Measurements from ENCODE around the gene PPP1R16B.
"Not testable (repeated sequence)": the region's sequence is repeated elsewhere in the genome, so short reads cannot be mapped to it uniquely, and the experiment has no call there.

Gene PPP1R16B

DNA sequence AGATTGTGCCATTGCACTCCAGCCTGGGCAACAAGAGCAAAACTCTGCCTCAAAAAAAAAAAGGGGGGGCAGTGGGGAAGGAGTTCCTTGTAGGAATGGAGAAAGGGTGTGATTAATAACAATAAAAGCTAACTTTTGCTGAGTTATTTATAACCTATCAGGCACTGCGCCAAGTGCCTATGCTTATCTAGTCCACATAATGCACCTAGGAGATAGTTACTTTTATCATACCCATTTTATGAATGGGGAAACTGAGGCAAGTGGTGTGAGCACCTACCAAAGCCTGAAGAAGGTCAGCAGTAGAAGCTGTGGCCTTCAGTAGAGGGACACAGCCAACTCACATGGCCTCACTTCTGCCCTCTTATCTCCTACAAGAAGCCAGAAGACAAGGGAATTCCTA lies 13.6 kb upstream of the PPP1R16B start:
- DNase-seq (ENCODE audit: low read depth), result no peak

DNA sequence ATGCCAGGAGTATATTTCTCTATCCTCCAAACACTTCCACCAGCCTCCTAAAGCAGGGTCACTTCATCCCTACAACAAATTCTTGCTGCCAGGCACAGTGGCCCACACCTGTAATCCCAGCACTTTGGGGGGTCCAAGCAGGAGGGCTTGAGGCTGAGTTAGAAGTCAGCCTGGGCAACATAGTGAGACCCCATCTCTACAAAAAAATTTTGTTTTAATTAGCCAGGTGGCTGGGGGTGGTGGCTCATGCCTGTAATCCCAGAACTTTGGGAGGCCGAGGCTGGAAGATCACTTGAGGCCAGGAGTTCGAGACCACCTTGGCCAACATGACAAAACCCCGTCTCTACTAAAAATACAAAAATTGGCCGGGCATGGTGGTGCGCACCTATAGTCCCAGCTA lies 11.4 kb upstream of the PPP1R16B start:
- not testable (repeated sequence) for DNase-seq (ENCODE audit: low read depth)

DNA sequence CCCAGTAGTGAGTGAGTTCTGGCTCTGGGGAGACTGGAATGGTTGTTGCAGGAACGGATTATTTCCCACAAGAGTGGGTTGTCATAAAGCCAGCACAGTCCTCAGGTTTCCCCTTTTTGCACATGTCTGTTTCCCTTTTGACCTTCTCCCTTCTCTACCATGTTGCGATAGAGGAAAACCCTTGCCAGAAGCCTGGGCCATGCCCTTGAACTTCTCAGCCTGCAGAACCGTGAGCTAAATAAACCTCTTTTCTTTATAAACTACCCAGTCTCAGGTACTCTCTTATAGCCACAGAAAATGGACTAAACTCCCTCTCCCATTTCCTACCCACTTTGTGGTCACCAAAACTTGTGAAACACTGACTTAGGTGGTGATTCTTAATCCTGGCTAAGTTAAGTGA lies 7.2 kb upstream of the PPP1R16B start:
- DNase-seq (ENCODE audit: low read depth), result no peak

GRCh38 chr20:38799203-38799602 lies 6.3 kb upstream of the PPP1R16B start:
- DNase-seq (ENCODE audit: low read depth), result no peak

DNA sequence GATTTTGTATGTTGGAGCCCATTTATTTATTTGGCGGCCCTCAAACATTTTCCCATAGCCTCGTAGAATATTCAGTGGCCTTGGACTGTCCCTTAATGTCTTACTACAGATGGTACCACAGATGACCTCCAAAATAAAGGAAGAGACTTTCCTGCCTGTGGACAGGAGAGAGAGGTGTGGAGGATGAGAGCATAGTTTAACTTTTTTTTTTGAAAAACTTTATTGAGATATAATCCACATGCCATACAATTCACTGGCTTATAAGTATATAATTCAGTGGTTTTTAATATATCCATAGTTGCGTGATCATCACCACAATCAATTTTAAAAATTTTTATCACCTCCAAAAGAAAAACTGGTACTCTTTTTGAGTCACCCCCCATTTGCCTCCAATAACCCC lies 4.6 kb upstream of the PPP1R16B start:
- DNase-seq (ENCODE audit: low read depth), result no peak

DNA sequence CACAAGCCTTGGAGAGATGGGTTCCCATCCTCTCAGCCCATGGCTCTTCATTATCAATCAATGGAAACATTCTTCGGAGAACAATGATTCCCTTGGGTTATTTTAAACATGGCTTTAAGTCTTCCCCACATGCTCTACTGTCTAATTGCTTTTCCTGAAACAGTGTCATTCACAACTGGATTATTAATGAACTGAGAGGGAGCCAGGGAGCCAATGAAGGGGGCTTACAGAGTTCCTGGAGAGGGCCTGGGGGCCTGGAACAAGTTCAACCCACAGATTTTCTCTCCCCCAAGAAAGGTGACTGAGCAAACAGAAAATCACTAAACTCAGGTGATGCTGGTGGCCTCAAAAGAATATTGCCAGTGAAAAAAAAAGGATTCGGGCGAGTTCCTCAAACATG lies 1.3 kb upstream of the PPP1R16B start:
- DNase-seq (ENCODE audit: low read depth), result no peak

GRCh38 chr20:38804682-38805501 lies 605 bp upstream of the PPP1R16B start:
- peak; percentile 43 for DNase-seq (ENCODE audit: low read depth)

GRCh38 chr20:38805958-38806854 lies 709 bp downstream of the PPP1R16B start:
- peak; percentile 20 for DNase-seq (ENCODE audit: low read depth)

DNA sequence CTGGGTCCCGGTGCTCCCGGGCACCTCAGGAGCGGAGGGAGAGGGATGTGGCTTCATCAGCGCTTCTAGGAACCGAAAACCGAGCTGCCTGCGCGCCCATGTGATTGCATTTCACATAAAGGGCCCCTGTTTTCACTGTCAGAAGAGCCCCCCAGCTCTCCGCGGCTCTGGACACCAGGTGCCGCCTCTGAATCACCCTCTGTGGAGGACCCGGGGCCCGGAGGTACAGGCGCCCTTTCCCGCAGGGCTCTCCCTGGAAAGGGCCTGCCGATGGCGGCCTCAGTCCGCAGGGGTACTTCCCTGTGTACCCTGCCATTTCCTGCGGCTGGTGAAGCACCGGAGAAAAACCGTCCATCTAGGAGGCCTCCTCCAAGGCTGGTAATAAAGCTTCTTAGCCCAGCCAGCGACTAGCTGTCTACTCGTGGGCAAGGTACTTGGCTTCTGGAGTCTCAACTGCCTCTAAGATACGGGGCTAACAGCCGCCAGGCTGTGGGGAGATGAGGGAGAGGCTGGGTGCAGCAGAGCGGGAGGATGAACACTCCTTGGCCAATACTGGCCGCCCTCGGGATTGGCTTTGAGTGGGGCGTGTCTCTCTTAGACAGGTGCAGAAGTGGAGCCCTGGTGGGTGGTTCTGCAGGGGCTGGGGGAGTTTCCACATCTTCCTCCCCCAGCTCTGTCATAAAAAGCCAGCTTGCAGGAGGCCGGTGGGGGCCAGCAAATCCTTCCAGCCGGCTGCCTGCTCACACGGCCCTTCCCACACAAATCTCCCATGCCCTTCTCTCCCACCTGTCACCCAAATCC lies 1.6 kb downstream of the PPP1R16B start:
- DNase-seq (ENCODE audit: low read depth), result peak; percentile 3

DNA sequence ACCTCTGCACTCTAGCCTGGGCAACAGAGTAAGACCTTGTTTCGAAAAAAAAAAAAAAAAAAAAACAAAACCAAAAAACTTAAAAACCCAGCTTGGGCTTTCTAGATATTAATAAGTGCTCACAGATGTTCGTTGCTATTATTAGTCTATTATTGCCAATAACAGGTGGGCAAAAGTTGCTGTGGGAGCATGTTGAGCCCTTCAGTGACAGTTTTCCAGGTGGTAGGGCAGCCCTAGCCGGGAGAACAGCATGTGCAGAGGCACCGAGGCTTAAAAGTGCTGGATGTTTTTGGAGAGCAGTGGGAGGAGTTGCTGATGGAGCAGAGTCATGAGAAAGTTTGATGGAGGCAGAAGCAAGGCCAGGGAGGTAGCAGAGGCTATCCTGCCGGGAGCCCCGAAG lies 4.4 kb downstream of the PPP1R16B start:
- DNase-seq (ENCODE audit: low read depth), result no peak

DNA sequence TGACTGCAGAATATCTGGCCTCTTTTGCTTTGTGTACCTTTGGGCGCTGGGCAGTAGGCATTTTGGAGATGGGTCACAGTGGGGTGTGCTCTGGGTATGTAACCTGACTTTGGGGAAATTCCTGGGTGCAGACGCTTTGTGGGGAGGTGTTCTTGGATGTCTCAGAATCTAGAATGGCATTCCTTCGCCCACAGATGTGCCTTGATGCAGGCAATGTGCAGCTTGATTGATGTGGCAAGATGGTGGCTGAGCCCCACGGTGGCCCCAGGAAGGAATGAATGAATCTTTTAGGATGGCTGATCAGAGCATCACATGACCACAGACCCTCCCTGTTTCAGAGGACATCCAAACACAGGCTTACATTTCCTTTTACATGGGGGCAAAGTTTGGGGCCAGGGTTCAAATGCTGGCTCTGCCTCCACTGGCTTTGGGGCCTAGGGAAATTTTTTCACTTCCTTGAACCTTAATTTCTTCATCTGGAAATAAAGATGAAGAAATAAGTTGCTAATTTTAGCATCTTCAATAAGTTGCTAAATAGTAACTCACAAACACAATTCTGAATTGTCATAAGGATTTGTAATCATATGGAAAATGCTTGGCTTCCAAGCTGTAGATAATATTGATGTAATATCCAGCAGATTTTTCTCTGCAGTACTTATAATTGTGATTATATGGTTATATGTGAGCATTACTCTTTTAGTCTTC lies 5.6 kb downstream of the PPP1R16B start:
- no peak for DNase-seq (ENCODE audit: low read depth)

DNA sequence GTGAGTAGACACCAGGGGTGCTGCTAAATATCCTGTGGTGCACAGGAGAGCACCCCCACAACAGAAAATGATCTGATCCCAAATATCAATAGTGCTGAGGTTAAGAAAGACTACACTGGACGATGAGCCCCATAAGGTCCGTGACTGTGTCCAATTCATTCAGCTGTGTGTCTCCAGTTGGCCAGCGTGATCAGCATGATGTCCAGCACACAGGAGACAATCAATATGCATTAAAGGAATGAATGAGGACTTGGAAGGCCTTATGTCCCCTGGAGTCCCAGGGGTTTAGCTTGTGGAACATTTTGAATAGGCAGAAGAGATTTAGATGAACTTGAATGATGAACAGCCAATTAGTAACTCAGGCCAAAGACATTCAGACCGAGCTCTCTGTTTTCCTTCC lies 6.3 kb downstream of the PPP1R16B start:
- DNase-seq (ENCODE audit: low read depth), result no peak

DNA sequence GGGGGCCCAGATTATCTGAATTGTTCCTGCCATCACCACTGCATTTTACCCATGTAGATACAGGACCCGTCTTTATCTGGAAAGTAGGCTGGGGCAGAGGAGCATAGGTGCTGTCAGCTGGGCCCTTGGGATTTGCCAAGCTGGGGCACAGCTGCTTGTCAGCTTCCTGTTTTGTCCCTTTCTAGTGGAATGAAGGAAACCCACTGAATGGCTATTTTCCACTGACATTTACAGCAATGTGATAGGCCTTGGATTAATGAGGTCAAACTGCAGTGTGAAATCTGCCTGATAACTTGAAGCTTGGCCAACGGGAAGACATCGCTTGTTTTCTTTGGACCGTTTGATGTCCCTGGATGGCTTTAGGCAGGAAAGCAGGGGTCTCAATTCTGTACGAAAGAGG lies 6.7 kb downstream of the PPP1R16B start:
- no peak for DNase-seq (ENCODE audit: low read depth)

GRCh38 chr20:38812709-38813573 lies 7.4 kb downstream of the PPP1R16B start:
- DNase-seq (ENCODE audit: low read depth), result no peak

DNA sequence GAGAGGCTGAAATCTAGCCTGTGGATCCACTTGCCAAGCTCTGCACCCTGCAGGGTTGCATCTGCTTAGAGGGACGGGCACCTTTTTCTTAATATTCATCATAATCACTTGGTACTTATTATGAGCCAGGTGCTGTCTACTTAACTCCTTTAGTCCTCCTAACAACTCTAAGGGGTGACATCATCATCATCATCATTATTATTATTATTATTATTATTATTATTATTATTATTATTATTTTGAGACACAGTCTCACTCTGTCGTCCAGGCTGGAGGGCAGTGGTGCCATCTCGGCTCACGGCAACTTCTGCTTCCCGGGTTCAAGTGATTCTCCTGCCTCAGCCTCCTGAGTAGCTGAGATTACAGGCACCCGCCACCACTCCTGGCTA lies 8.1 kb downstream of the PPP1R16B start:
- DNase-seq (ENCODE audit: low read depth), result not testable (repeated sequence)

DNA sequence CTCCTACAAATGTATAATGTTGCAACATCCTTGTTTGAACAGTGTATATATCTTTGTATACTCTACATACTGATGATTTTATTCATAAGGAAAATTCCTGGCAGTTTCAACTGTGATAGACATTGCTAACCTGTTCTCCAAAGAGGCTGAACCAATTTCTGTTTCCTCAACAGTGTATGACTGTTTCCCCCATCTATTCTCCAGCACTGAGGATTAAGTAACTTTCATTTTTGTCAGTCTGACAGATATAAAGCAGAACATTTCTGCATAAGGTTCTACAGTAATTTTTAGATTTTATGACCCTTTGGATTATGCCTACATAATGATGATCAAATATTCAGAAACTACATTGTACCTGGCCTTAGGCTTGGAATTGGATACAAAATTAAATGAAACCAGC lies 9.9 kb downstream of the PPP1R16B start:
- DNase-seq (ENCODE audit: low read depth), result no peak

DNA sequence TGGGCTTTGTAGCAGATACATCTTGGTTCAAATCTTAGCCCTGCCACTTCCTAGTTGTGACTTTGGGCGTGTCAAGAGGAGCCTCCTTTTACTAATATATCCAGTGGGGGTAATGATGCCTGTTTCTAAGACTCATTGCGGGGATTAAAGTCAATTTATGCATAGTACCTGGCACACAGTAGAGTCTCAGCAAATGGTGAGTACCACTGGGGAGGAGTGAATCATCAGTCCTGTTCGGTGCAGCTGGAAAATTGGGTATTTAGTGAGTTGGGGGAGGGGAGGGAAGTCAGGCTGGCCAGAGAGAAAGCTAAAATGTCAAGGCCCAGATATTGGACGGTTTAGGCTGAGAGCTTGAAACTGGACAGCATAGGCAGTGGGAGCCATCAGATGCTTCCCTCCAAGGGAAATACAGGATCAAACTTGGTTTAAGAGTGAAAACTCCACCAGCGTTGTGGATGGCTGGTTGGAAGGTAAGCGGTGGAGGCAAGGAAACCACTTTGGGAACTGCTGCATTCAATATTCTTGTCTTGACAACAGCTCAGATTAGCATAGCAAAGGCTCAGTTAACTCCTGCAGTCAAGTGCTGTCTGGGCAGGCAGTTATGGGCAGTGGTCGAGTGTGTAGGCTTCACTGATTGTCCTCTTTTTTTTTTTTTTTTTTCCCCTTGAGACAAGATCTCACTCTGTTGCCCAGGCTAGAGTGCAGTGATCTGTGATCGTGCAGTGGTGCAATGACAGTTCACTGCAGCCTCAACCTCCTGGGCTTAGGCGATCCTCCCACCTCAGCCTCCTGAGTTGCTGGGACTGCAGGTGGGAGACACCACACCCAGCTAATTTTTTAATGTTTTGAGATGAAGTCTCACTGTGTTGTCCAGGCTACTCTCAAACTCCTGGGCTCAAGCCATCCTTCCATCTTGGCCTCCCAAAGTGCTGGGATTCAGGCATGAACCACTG lies 12.9 kb downstream of the PPP1R16B start:
- no peak for DNase-seq (ENCODE audit: low read depth)

DNA sequence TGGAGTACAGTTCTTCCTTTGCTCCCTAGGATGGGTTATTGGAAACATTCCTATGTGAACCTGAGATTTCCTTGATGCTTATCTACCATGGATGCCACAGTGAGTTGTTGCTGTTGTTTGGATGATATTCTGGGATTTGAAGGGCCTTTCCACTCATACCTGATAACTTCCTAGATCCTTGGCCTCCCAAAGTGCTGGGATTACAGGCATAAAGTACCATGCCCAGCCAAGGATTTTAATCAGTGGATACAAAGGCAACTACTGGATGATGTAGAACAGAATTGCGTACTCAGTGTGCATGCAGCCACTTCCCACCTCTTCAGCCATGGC lies 20.0 kb downstream of the PPP1R16B start:
- no peak for DNase-seq (ENCODE audit: low read depth)

DNA sequence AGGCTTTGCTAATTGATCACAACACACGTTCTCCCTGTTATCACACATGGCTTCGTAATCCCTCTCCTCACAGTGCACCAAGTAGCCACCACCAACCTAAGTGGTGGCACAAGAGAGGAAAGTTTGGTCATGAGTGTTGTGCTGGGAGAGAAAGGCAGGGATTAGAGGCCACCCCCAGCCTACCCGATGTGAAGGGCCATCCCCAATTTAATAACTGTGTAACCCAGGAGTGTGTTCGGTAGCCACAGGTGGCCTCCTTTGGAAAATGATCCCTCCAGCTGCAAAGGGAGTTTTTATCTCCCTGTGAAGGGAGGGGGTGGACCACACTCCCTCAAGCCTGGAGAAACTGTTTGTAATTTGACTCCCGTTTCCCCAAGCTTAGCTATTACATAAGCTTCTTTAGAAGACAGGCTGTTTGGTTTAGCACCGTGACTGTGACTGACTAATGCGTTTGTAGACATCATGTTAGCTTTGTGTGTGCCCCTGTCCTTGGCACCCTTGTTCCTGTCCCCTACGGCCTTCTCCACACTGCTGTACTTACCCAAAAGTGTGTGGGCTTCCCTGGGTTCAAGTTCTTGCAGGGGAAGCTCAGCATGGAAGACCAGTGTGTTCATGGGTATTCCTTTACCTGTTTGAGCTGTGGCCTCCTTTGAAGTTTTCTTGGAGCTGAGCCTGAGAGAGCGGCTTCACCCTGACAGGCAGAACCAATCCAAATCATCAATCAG lies 20.6 kb downstream of the PPP1R16B start:
- DNase-seq (ENCODE audit: low read depth), result no peak
